HL-60 (cell line): Measurements from ENCODE around the gene DYNLL1.

Source experiments
- DNase-seq, 2 experiments: peaks; one replicate each; pipeline ENCODE4 v3.0.0-alpha.2; 2010 to 2020; ENCODE audit warnings: low read depth in 1 of 2, low spot score in 1 of 2
- H3K27ac ChIP-seq: fragments of 250-450 bp; sonication (Bioruptor Pico); replicated peaks from 2 replicates; pipeline ENCODE4 v1.5.1; 2020; ENCODE audit warnings: mild to moderate bottlenecking, moderate library complexity
- H3K27me3 ChIP-seq: fragments of 250-450 bp; sonication (Bioruptor Pico); 2 replicates; pipeline ENCODE4 v1.5.1; 2021; ENCODE audit warnings: mild to moderate bottlenecking, moderate library complexity; ENCODE audit not compliant: insufficient read depth, poor library complexity, severe bottlenecking
- H3K4me3 ChIP-seq: replicated peaks from 2 replicates; pipeline ENCODE4 v1.5.1; 2011; ENCODE audit warnings: mild to moderate bottlenecking, control low read depth, low read length; ENCODE audit not compliant: insufficient read depth
- GABPA ChIP-seq: IDR thresholded peaks from 2 replicates; pipeline ENCODE4 v1.6.1; 2012; ENCODE audit warnings: low read depth
- POLR2AphosphoS5 ChIP-seq: IDR thresholded peaks from 2 replicates; pipeline ENCODE4 v1.6.1; 2012; ENCODE audit warnings: low read depth
- SPI1 ChIP-seq: IDR thresholded peaks from 2 replicates; pipeline ENCODE4 v1.6.1; 2012; ENCODE audit warnings: low read depth, mild to moderate bottlenecking, borderline replicate concordance
- TF ChIP-seq, protein P1 (sequence below): IDR thresholded peaks from 2 replicates; pipeline ENCODE4 v1.6.1; 2012; ENCODE audit warnings: low read depth; ENCODE audit not compliant: insufficient replicate concordance
- TF ChIP-seq, protein P2 (sequence below): IDR thresholded peaks from one replicate; pipeline ENCODE4 v1.5.1; 2011; ENCODE audit warnings: low read length, control low read depth, inconsistent platforms; ENCODE audit not compliant: insufficient read depth

DYNLL1 gene

DNA sequence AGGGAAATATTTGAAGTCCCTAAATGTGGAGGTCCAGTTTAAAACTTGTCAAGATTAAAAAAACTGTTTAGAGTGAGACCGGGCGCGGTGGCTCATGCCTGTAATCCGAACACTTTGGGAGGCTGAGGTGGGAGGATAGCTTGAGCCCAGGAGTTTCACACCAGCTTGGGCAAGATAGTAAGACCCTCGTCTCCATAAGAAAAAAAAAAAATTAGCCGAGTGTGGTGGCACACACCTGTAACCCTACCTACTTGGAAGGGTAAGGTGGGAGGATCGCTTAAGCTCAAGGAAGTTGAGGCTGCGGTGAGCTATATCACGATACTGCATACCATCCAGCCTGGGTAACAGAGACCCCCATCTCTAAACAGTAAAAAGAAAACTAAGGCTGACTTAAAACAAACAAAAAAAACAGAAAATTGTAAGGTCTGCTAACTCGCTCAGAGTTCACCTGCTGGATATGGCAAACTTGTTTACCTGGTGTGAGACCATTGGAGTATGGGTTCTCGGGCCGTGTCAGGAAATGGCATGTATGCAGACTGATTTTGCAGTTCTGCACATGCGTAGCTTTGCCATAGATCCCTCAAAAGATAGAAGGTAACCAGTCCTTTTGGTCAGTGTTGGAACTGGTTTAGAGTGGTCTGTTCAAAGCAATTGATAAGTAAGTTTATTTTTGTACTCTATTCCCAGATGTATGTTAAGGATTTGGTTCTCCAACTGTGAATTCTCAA, 40.3 kb downstream of the DYNLL1 start:
- peak overlapping the region; percentile 78; the same call in 1 of the 2 replicates for H3K27ac ChIP-seq
- peak in 1 of 2 experiments; percentile 15 for DNase-seq
- H3K4me3 ChIP-seq = peak overlapping the region; percentile 90

DNA sequence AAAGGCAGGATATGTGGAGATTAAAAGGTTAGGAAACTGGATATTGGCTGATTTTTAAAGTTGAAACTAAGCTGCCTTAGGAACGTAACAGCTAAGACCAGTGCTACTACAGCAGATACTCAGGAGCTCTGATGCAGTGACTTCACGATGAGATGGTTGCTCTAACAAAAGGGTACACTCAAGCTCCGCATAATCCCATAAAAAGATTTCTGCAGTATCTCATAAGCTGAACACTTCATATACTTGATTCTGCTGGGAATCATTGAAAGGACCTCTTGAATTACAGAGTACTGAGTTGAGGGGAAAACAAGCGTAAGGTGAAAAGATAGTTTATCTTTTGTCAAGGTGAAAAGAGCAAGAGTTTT, 41.9 kb downstream of the DYNLL1 start:
- DNase-seq = no peak
- no peak overlapping the region for H3K4me3 ChIP-seq
- no peaks in the 10 kb centered on the region for H3K27me3 ChIP-seq
- peak overlapping the region; percentile 73 for H3K27ac ChIP-seq
- no peak for TF ChIP-seq SPI1
- TF ChIP-seq POLR2AphosphoS5 = no peak
- TF ChIP-seq, protein P1, sequence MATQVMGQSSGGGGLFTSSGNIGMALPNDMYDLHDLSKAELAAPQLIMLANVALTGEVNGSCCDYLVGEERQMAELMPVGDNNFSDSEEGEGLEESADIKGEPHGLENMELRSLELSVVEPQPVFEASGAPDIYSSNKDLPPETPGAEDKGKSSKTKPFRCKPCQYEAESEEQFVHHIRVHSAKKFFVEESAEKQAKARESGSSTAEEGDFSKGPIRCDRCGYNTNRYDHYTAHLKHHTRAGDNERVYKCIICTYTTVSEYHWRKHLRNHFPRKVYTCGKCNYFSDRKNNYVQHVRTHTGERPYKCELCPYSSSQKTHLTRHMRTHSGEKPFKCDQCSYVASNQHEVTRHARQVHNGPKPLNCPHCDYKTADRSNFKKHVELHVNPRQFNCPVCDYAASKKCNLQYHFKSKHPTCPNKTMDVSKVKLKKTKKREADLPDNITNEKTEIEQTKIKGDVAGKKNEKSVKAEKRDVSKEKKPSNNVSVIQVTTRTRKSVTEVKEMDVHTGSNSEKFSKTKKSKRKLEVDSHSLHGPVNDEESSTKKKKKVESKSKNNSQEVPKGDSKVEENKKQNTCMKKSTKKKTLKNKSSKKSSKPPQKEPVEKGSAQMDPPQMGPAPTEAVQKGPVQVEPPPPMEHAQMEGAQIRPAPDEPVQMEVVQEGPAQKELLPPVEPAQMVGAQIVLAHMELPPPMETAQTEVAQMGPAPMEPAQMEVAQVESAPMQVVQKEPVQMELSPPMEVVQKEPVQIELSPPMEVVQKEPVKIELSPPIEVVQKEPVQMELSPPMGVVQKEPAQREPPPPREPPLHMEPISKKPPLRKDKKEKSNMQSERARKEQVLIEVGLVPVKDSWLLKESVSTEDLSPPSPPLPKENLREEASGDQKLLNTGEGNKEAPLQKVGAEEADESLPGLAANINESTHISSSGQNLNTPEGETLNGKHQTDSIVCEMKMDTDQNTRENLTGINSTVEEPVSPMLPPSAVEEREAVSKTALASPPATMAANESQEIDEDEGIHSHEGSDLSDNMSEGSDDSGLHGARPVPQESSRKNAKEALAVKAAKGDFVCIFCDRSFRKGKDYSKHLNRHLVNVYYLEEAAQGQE = no peak
- TF ChIP-seq GABPA = no peak
- TF ChIP-seq, protein P2, sequence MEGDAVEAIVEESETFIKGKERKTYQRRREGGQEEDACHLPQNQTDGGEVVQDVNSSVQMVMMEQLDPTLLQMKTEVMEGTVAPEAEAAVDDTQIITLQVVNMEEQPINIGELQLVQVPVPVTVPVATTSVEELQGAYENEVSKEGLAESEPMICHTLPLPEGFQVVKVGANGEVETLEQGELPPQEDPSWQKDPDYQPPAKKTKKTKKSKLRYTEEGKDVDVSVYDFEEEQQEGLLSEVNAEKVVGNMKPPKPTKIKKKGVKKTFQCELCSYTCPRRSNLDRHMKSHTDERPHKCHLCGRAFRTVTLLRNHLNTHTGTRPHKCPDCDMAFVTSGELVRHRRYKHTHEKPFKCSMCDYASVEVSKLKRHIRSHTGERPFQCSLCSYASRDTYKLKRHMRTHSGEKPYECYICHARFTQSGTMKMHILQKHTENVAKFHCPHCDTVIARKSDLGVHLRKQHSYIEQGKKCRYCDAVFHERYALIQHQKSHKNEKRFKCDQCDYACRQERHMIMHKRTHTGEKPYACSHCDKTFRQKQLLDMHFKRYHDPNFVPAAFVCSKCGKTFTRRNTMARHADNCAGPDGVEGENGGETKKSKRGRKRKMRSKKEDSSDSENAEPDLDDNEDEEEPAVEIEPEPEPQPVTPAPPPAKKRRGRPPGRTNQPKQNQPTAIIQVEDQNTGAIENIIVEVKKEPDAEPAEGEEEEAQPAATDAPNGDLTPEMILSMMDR = no peak

More for the DNA sequence above, 40.3 kb downstream of the DYNLL1 start:
- H3K27me3 ChIP-seq = no peaks in the 10 kb centered on the region
- TF ChIP-seq, protein P1 = no peak
- TF ChIP-seq GABPA (no peak), POLR2AphosphoS5 (no peak), SPI1 (no peak)
- TF ChIP-seq, protein P2 = no peak

DNA sequence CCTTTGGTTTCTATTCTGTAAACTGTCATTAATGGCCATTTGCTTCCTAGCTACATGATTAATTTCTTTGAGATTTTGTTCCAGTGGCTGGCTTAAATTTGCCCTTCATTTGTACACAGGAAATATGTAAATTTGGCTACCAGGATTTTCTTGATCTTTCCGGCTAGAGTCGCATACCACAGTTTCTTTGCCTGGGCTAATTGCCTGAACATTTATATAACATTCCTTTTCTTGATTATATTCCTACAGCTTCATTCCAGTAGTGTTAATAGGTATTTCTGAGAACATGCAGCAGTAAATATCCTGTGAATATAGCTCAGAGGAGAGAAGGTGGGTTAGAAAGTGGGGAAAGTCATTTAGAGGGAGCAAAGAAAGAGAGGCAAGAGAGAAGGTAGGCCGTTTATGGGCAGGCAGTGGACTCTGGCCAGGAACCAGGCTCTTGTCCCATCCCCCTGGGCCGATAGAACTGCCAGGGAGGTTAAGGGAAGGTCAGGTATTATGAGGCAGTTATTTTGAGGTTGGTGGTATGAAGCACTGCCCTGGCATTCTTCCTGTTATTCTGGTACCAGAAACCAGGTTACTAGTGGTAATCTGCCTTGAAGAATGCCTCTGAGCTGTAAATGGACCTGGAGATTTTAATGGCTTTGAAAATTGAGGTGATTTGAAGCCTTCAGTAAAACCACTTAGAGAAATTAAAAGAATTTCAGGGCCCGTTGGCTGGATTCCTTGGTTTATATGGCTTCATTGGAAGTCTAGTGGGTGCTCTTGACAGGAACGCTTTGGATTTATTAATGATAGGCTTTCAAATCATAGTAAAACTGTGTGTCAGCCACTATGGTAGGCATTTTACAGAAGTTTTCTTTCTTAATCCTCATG, 42.6 kb downstream of the DYNLL1 start:
- peak overlapping the region; percentile 73 for H3K27ac ChIP-seq
- TF ChIP-seq POLR2AphosphoS5 = no peak
- TF ChIP-seq, protein P2 = no peak
- TF ChIP-seq SPI1 = no peak
- no peak for TF ChIP-seq GABPA
- TF ChIP-seq, protein P1 = no peak
- peak in 1 of 2 experiments; percentile 44 for DNase-seq
- H3K4me3 ChIP-seq = no peak overlapping the region
- no peaks in the 10 kb centered on the region for H3K27me3 ChIP-seq
